ENCODE data around the gene MIGA2.

The MIGA2 gene

DNA sequence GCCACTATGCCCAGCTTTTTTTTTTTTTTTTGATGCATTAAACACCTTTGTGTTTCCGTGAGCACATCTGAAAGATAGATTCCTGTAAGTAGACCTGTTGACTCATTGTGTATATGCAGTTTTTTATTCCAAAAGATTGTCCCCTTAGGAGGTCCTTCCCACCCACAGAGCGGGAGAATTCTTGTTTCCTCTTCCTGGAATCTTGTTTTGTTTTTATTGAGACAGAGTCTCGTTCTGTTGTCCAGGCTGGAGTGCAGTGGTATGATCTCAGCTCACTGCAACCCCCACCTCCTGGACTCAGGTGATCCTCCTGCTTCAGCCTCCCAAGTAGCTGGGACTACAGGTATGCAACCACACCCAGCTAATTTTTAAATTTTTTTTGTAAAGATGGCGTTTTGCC is 82.4 kb downstream of the MIGA2 start:
- in situ Hi-C loops (cut with HindIII; ENCODE audit: low pct_unique_long_range_greater_than_20kb, low sequenced_read_pairs), result no loop called here
- no peak for TF ChIP-seq JUND (IDR thresholded peaks at IDR 0.05; ENCODE audit: low read depth)
- DNase-seq (ENCODE audit: low read depth in 1 of 2, low spot score in 1 of 2), result no peak

DNA sequence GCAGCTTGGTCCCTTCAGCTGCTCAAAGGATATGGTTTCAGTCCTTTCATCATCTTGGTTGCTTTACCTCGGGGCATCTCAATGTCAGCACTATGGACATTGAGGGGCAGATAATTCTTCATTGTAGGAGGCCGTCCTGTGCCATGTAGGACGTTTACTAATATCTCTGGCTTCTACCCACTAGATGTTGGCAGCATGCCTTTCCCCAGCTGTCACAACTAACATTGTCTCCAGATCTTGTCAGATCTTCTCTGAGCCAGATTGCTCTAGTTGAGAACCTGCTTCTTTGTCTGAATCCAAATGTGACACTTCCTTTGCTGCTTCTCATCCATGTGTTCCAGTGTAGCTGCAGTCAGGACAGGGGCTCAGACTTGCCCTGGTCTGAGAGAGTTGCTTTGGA is 85.1 kb downstream of the MIGA2 start:
- in situ Hi-C loops (cut with HindIII; ENCODE audit: low pct_unique_long_range_greater_than_20kb, low sequenced_read_pairs), result no loop called here
- no peak for TF ChIP-seq JUND (IDR thresholded peaks at IDR 0.05; ENCODE audit: low read depth)
- no peak for DNase-seq (ENCODE audit: low read depth in 1 of 2, low spot score in 1 of 2)

Measured in T47D (cell line).